Inflammatory macrophage treated with lipopolysaccharide for 1 hour (primary cell): ENCODE data around the gene USF1.
"Not testable (repeated sequence)": the region's sequence is repeated elsewhere in the genome, so short reads cannot be mapped to it uniquely, and the experiment has no call there.

Source experiments
- DNase-seq, 2 donors: peaks; one replicate each; pipeline ENCODE4 v3.0.0-alpha.2; 2020 to 2022

Gene USF1

DNA sequence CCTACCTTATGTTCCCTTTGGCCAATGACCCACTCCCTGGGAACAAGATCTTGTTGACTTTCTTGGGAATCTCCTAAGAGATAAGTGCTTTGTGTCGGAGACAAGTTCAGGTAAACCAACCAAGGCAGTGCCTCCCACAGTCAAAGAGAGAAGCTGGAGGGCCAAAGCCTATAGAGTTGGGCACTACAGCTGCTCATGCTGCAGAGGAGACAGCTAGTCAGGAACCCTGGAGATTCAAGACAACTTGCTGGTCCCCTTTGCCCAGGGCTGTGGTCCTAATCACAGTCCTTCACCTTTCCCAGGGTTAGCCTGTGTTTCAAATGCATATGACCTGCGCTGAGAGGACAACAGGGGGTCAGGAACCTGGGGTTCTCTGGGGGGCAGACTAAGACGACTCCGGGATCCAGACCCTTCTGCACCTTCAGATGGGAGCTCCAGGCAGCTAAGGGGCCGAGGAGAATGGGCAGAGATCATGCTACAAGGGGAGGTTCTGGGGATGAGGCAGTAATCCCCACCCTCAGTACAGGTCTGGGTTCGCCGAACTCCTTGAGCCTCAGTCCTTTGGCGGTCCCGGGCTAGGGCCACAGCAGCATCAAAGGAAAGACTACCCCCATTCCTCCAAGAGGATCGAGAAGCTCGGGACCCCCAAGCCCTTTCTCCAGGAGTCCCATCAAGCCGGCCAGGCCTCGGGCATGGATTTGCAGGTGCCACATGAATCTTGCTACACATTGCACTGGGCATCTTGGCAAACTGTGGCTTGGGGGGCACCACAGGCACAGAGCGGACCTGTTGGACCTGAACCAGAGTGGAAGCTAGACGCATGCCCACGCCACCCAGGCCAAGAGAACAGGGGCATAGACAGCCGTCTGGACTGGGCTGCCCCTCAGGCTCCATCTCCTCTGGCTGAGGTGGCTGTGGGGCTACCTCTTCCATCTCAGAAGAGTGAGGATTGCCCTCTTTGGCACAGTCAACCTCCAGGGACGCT is 2.0 kb upstream of the USF1 start:
- no peak for DNase-seq

DNA sequence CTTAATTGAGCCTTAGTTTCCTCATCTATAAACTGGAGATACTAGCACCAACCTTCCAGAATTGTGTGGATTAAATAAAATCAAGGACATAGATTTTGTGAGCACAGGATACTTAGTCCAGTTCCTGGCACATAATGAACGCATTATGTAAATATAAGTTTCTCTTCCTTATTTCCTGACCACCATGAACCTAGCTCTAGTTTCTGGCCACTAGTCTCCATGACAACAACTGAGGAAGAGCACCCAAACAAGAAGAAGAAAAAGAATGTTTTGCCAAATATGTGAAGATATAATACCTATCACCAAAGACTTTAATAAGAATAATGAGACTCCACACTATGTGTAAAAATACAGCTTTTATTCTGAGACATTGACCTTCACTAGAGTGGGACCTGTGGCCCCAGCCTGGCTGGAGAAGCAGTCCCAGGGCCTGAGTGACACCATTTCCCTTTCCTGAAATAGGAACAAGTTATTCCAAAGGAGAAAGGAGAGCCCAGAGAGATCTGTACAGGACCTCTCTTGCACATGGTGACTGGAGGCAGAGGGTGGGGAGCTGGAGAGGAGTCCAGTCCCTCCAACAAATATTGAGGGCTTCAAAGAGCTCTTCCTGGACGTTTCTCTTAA is 940 bp upstream of the USF1 start:
- peak; percentile 77 to 88 for DNase-seq

- DNase-seq: peak; percentile 83 to 88
Observed at GRCh38 chr1:161044908-161045735, 655 bp downstream of the USF1 start.

DNA sequence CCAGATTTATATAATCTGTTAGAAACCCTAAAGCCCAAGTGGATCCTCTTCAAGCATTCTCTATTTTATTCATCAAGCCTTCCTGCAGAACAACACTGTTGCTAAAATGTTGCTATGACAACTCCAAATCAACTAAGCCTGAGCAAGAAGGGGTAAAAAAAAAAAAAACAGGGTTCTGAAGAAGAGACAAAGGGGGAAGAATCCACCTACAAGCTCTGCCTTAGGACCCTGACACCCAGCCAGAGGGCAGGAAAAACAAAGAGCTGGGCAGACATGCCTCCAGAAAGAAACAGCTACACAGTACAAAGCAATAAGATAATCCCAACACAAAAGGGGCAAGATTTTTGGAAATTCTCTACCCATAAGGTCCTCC is 1.3 kb downstream of the USF1 start:
- no peak for DNase-seq

- DNase-seq: no peak
Observed at GRCh38 chr1:161039546-161039945, 6.2 kb downstream of the USF1 start.

- DNase-seq: no peak
Observed at GRCh38 chr1:161039154-161039545, 6.6 kb downstream of the USF1 start.

- DNase-seq: peak; percentile 41
Observed at GRCh38 chr1:161038523-161039153, 7.1 kb downstream of the USF1 start, which contains the start of gene TSTD1. TSS of gene TSTD1 (minus strand) at chr1:161038964. CDS start at chr1:161038889, 75 bp downstream.

DNA sequence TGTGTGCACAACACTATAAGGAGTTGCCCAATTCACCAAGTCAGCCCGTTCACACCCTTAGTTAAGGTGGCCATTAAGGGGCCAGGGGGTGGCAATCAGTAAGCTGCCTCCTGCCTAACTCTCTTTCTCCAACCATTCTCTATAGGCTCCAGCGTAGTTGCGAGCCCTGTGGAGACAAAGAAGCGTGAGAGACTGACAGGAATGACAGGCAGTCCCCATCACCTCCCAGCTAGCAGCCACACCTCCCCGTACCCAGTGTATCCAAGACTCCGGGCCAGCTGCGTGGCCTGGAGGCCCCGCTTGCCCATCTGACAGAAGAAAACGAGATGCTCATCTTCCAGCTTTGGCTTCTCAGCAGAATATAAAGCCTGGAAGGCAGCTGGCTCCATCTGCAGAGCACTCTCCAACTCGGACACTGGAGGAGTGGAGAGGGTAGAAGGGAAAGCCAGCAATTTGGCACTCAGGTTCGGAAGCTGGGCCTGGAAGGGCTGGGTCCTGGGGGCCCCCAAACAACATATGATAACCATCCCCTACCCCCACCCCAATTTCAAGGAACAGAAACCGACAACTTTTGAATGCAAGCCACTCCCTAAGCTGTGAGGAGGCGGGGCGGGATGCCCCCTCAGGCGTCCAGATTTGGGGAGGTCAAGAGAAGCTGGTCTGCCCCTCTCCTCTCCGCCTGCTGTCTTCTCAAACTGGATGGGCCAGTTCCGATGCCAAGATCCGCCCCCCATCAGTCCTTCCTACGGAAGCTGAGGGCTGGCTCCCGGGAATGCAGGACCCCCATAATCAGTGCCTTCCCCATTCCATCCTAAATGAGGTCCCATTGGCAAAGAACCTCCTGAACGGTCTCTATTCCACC is 7.9 kb downstream of the USF1 start:
- DNase-seq: no peak

DNA sequence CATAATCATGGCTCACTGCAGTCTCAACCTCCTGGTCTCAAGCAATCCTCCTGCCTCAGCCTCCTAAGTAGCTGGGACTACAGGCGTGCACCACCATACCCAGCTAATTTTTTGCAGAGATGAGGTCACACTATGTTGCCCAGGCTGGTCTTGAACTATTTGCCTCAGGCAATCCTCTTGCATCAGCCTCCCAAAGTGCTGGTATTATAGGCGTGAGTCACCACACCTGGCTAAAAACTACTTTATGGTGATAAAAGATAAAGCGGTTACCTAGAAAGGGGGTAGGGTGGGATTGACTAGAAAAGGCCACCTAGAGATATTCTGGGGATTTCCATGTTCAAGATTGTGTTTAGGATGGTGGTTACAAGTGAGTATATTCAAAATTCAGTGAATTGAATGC is 12.0 kb downstream of the USF1 start:
- no peak for DNase-seq

GRCh38 chr1:161032409-161032808 is 13.4 kb downstream of the USF1 start:
- DNase-seq: no peak

GRCh38 chr1:161031874-161032273 is 13.9 kb downstream of the USF1 start:
- DNase-seq: no peak

DNA sequence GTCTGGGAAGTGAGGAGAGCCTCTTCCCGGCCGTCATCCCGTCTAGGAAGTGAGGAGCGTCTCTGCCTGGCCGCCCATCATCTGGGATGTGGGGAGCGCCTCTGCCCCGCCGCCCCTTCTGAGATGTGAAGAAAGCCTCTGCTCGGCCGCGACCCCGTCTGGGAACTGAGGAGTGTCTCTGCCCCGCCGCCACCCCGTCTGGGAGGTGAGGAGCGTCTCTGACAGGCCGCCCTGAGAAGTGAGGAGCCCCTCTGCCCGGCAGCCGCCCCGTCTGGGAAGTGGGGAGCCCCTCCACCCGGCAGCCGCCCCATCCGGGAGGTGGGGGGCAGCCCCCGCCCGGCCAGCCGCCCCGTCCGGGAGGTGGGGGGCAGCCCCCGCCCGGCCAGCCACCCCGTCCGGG is 16.3 kb downstream of the USF1 start:
- not testable (repeated sequence) for DNase-seq

DNA sequence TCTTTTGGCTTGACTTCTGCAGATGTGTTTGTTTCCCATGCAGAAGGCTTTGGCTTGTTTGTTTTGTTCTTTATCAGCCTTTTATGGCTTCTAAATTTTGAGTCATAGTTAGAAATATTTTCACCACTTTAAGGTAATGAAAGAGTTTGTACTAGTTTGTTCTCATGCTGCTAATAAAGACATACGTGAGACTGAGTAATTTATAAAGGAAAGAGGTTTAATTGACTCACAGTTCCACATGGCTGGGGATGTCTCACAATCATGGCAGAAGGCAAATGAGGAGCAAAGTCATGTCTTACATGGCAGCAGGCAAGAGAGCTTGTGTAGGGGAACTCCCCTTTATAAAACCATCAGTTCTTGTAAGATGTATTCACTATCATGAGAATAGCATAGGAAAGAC is 18.8 kb downstream of the USF1 start:
- not testable (repeated sequence) for DNase-seq

DNA sequence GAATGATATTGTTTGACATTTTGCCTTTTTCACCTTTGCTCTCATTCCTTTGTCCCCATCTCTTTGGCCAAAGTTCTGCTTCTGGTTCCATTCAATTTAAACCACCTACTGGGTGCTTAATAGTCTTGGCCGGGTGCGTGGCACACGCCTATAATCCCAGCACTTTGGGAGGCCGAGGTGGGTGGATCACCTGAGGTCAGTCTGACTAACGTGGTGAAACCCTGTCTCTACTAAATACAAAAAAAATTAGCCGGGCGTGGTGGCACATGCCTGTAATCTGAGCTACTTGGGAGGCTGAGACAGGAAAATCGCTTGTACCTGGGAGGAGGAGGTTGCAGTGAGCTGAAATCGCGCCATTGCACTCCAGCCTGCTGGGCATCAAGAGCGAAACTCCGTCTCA is 23.3 kb downstream of the USF1 start:
- not testable (repeated sequence) for DNase-seq

GRCh38 chr1:161021970-161022353 is 23.8 kb downstream of the USF1 start:
- no peak for DNase-seq

GRCh38 chr1:161021165-161021969 is 24.4 kb downstream of the USF1 start:
- peak; percentile 57 to 77 for DNase-seq

- peak; percentile 26 to 54 for DNase-seq
Observed at GRCh38 chr1:161020509-161021164, 25.1 kb downstream of the USF1 start, which contains the start of gene F11R. TSS of gene F11R (minus strand) at chr1:161021152. CDS start at chr1:161021073, 79 bp downstream.

GRCh38 chr1:161019751-161020495 is 25.9 kb downstream of the USF1 start:
- no peak for DNase-seq

DNA sequence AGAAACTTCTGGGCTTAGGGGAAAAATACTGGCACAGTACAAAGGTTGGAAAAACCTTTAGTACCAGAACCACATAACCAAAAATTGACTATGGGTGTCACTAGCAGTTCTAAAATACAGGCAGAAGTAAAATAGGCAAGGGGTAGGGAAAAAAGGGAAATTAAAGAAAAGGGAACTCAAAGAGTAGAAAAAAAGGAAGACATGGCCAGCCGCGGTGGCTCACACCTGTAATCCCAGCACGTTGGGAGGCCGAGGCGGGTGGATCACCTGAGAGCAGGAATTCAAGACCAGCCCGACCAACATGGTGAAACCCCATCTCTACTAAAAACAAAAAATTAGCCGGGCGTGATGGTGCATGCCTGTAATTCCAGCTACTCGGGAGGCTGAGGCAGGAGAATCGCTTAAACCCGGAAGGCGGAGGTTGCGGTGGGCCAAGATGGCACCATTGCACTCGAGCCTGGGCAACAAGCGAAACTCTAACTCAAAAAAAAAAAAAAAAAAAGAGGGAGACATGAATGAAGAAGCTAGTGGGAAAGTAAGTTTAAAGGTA is 26.6 kb downstream of the USF1 start:
- DNase-seq: not testable (repeated sequence)
